Psoas muscle (tissue), 8 donors: ENCODE measurements around the gene SOX18. TPM values are rescaled to one million over a fixed set of nuclear protein-coding genes. Genes with fewer than 3 reads are reported as not detected.
A peak's percentile ranks its signal among the peaks of the same experiment; 100 is the strongest.

Source experiments
- ATAC-seq, 4 donors: fragments of 200-7000 bp; cut with Tn5 transposase; one replicate each; pipeline ENCODE4 v1.9.1; 2020; ENCODE audit warnings: moderate library complexity in 3 of 4, mild to moderate bottlenecking in 2 of 4
- DNase-seq, 2 donors: peaks; one replicate each; pipeline ENCODE4 v3.0.0-alpha.2; 2020
- H3K27ac ChIP-seq: fragments of 200-600 bp; one replicate; pipeline ENCODE4 v1.8.0; 2022
- H3K27me3 ChIP-seq, 3 donors: fragments of 200-600 bp in 1 of 3; one replicate each; pipeline versions ENCODE4 v1.6.1 to v1.8.0; 2013 to 2022; ENCODE audit warnings: low read length in 2 of 3, mild to moderate bottlenecking in 2 of 3, moderate library complexity in 1 of 3; ENCODE audit not compliant: insufficient read depth in 3 of 3
- H3K36me3 ChIP-seq, 2 donors: fragments of 200-600 bp in 1 of 2; one replicate each; pipeline versions ENCODE4 v1.6.1 to v1.8.0; 2013 to 2022; ENCODE audit warnings: low read depth in 1 of 2, mild to moderate bottlenecking in 1 of 2, moderate library complexity in 1 of 2; ENCODE audit not compliant: insufficient read depth in 1 of 2
- H3K4me1 ChIP-seq: fragments of 200-600 bp; one replicate; pipeline ENCODE4 v1.8.0; 2022
- H3K4me3 ChIP-seq: fragments of 200-600 bp; one replicate; pipeline ENCODE4 v1.8.0; 2022; ENCODE audit warnings: mild to moderate bottlenecking
- H3K9me3 ChIP-seq: fragments of 200-600 bp; one replicate; pipeline ENCODE4 v1.8.0; 2022
- WGBS, 3 donors: extraction: QIAGEN DNeasy Blood & Tissue Kit; methylation state at CpG; one replicate each; pipeline versions ENCODE4 v1.1.6 to v1.1.7; 2013; 5-methylcytosine and 5-hydroxymethylcytosine counted together
- intact Hi-C, 2 donors: fragments of 100-400 bp; cut with DNase I; formaldehyde crosslinking; loops; one replicate each; pipeline versions ENCODE4 v1.11.0 to v1.14.2; 2022
- polyA plus RNA-seq, 3 donors: library from polyadenylated mRNA; stranded (reverse); fragments of 200-250 nt; gene quantifications; one replicate each; pipeline ENCODE4 v1.2.3, GENCODE V29; 2013
- total RNA-seq, 4 donors: library from RNA; stranded (reverse); fragmentation: NEBNext Ultra II Directional in 2 of 4; extraction: Animal tissue kit (Norgen Biotek cat#: 25700) in 2 of 4; gene quantifications; one replicate each; pipeline versions ENCODE4 v1.2.1 to v1.2.4, GENCODE V29; 2021 to 2023
- TF ChIP-seq, protein P1 (sequence below): fragments of 200-600 bp; IDR thresholded peaks from one replicate; pipeline ENCODE4 v1.8.0; 2022; ENCODE audit warnings: antibody characterized with exemption
- donor health status: healthy with polysubstance abuse.
- donor health status: DM: no; HTN: no; CAD: no; lungs with moderate emphysema.
- donor health status: Bipolar disorder and iron deficiency.
- donor health status: healthy.
- donor health status: DM: yes; HTN: yes; CAD: no.
- donor health status: DM: no; HTN: no; CAD: no.
- donor health status: DM: no; HTN: no; CAD: no.
- donor health status: DM: yes; HTN: yes; CAD: no.

Gene SOX18
- total and polyA plus RNA-seq, 7 donors = 4.2 to 50.8 (median 15.4) TPM

DNA sequence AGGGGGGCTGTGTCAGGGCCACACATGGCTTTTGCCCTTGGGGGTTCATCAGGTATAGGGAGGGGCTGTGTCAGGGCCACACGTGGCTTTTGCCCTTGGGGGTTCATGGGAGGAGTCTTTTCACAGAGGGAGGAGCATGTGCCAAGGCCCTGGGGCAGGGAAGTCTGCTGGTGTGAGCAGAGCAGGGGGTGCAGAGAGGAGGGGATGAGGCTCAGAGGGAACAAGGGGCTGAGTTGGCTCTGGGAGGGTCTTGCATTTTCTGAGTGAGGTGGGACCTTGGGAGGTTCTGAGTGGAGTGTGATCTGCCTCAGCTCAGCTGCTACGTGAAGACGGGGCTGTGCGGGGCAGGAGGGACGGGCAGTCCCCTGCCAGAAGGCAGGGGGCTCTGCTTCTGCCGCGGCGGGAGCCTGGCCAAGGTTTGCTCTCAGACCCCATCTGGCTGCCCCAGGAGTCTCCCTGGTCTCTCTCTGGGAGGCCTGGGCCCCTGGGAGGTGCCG is 6.0 kb upstream of the SOX18 start:
- Histone ChIP-seq H3K27ac (peak overlapping the region; percentile 68), H3K4me1 (no peaks in the 10 kb centered on the region), H3K4me3 (peak overlapping the region; percentile 24), H3K36me3 (no peaks in the 10 kb centered on the region), H3K9me3 (no peaks in the 10 kb centered on the region), H3K27me3 (peaks cover 0 to 19% (median 3%) of the 10 kb centered on the region in 3 donors)
- WGBS, 3 donors = 41 to 62% (median 61%) methylated on average over 8 to 9 of the region's 9 CpGs
- ATAC-seq = no peak
- TF ChIP-seq, protein P1, sequence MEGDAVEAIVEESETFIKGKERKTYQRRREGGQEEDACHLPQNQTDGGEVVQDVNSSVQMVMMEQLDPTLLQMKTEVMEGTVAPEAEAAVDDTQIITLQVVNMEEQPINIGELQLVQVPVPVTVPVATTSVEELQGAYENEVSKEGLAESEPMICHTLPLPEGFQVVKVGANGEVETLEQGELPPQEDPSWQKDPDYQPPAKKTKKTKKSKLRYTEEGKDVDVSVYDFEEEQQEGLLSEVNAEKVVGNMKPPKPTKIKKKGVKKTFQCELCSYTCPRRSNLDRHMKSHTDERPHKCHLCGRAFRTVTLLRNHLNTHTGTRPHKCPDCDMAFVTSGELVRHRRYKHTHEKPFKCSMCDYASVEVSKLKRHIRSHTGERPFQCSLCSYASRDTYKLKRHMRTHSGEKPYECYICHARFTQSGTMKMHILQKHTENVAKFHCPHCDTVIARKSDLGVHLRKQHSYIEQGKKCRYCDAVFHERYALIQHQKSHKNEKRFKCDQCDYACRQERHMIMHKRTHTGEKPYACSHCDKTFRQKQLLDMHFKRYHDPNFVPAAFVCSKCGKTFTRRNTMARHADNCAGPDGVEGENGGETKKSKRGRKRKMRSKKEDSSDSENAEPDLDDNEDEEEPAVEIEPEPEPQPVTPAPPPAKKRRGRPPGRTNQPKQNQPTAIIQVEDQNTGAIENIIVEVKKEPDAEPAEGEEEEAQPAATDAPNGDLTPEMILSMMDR = no peak
- intact Hi-C loops = no loop called here
- DNase-seq = no peak

- TF ChIP-seq, protein P1 = no peak
- H3K27ac ChIP-seq = peak overlapping the region; percentile 68
- H3K9me3 ChIP-seq = no peaks in the 10 kb centered on the region
- peak in 3 of 4 donors; percentile 16 to 21 (median 20) for ATAC-seq
- H3K36me3 ChIP-seq = no peaks in the 10 kb centered on the region
- 31 to 34% (median 32%) methylated on average over 15 to 17 of the region's 17 CpGs for WGBS, 3 donors
- H3K4me1 ChIP-seq = no peaks in the 10 kb centered on the region
- intact Hi-C loops = no loop called here
- DNase-seq = peak; percentile 61 to 78
- peak overlapping the region; percentile 33 for H3K4me3 ChIP-seq
- H3K27me3 ChIP-seq = peaks cover 0 to 31% (median 11%) of the 10 kb centered on the region in 3 donors
Observed at GRCh38 chr20:64053841-64054661, 4.6 kb upstream of the SOX18 start.

DNA sequence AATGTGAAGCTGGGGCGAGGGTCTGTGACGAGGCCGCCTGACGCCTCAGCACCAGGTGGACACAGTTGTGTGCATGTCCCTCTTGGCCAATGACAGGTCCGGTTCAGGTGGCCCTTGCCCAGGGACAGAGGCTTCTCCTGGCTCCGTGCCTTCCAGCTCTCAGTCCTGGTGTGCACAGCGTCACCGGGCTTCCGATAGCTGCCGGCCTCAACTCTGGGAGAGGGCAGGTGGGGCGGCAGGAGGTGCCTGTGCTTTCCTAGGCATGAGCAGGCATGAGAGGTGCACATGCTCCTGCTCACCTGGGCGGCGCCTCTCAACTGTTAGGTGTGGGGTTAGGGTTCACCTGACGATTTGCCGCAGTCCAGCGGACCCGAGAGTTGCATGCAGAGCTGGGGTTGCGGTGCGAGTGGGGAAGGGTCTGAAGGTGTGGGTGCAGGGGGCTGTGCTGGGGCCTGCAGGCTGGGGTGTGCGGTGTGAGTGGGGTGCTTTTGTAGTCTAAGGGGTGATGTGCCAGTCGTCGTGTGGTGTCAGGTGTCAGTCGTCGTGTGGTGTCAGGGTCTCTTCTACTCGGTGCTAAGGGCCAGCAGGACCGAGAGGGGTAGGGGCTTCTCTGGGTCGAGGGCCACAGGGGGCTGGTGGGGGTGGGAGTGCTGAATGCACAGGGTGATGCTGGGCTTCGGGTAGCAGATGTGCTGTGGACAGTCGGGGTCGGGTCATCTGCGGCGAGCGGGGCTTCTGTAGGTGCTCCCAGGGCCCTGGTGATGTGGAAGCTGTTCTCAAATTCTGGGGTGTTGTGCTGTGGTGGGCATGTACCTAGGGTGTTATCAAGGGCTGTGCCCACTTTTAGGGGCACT is 3.8 kb upstream of the SOX18 start:
- no peaks in the 10 kb centered on the region for H3K36me3 ChIP-seq
- no peak for ATAC-seq
- DNase-seq = no peak
- peak overlapping the region; percentile 18 for H3K4me3 ChIP-seq
- peak overlapping the region; percentile 65 for H3K27ac ChIP-seq
- intact Hi-C loops = no loop called here
- TF ChIP-seq, protein P1 = no peak
- H3K9me3 ChIP-seq = no peaks in the 10 kb centered on the region
- no peaks in the 10 kb centered on the region for H3K4me1 ChIP-seq
- peaks cover 0 to 39% (median 17%) of the 10 kb centered on the region in 3 donors for H3K27me3 ChIP-seq
- WGBS, 3 donors = 71 to 73% (median 72%) methylated on average over 31 to 33 of the region's 33 CpGs

DNA sequence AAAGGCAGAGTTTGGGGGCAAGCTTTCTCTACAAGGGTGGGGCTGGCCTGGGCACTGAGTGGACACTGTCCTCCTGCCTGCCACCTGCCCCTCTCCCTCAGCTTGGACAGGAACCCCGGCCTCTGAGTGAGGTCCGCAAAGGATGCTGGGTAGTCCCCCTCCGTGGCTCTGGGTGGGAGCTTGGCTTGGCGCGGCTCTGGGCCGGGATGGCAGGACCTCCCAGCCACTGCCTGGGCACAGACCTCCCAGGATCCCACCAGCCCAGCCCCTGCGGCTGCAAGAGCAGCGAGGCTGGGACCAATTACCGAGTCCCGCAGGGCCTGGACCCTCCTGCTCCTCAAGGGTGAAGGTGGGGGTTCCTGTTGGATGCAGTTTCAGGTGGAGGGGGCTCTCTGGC is 2.9 kb upstream of the SOX18 start:
- intact Hi-C loops = no loop called here
- WGBS, 3 donors = 54 to 68% (median 66%) methylated on average over 10 of the region's 10 CpGs
- ATAC-seq (no peak), DNase-seq (no peak)
- Histone ChIP-seq H3K27ac (peak overlapping the region; percentile 65), H3K27me3 (peaks cover 0 to 48% (median 20%) of the 10 kb centered on the region in 3 donors), H3K9me3 (no peaks in the 10 kb centered on the region), H3K4me3 (peak overlapping the region; percentile 18), H3K36me3 (no peaks in the 10 kb centered on the region), H3K4me1 (no peaks in the 10 kb centered on the region)
- TF ChIP-seq, protein P1 = no peak
